HepG2 (cell line): Measurements from ENCODE around the gene AARS1. TPM values are rescaled to one million over a fixed set of nuclear protein-coding genes. Genes with fewer than 3 reads are reported as not detected.
A peak's percentile ranks its signal among the peaks of the same experiment; 100 is the strongest.

Experiments
- EED ChIP-seq: sonication (generic); formaldehyde crosslinking; IDR thresholded peaks from 2 replicates; pipeline ENCODE4 v1.5.0; 2020; ENCODE audit warnings: mild to moderate bottlenecking, missing genetic modification reagents
- GABPA ChIP-seq, 2 experiments: IDR thresholded peaks; 2 replicates each; pipeline ENCODE4 v1.6.1; 2011 to 2016; ENCODE audit warnings: low read depth in 2 of 2, low read length in 1 of 2, missing biosample characterization in 1 of 2, missing genetic modification characterization in 1 of 2
- HCFC1 ChIP-seq: fragments of 150-350 bp; IDR thresholded peaks from 2 replicates; pipeline ENCODE4 v1.6.1; 2014; ENCODE audit warnings: low read depth, low read length
- HMG20A ChIP-seq: IDR thresholded peaks from 2 replicates; pipeline ENCODE4 v1.6.1; 2016; ENCODE audit warnings: borderline replicate concordance
- JARID2 ChIP-seq: sonication (generic); formaldehyde crosslinking; IDR thresholded peaks from 2 replicates; pipeline ENCODE4 v1.8.1; 2023; ENCODE audit warnings: missing genetic modification reagents, inconsistent platforms; ENCODE audit not compliant: insufficient replicate concordance
- MAFG ChIP-seq: sonication (generic); formaldehyde crosslinking; IDR thresholded peaks from 2 replicates; pipeline ENCODE4 v1.5.1; 2020; ENCODE audit warnings: mild to moderate bottlenecking, missing genetic modification reagents
- MTA3 ChIP-seq: sonication (generic); formaldehyde crosslinking; IDR thresholded peaks from 2 replicates; pipeline ENCODE4 v1.4.0; 2020; ENCODE audit warnings: missing genetic modification reagents
- MTF2 ChIP-seq: sonication (generic); formaldehyde crosslinking; IDR thresholded peaks from 2 replicates; pipeline ENCODE4 v1.5.0; 2020; ENCODE audit warnings: missing genetic modification reagents, borderline replicate concordance
- NBN ChIP-seq: fragments of 450-650 bp; conservative IDR thresholded peaks from 2 replicates; pipeline ENCODE4 v1.6.1; 2017
- REXO4 ChIP-seq: sonication (generic); formaldehyde crosslinking; IDR thresholded peaks from 2 replicates; pipeline ENCODE4 v1.8.0; 2022; ENCODE audit warnings: missing genetic modification reagents, mild to moderate bottlenecking, borderline replicate concordance
- RFXANK ChIP-seq: IDR thresholded peaks from 2 replicates; pipeline ENCODE4 v1.6.1; 2016
- SAFB2 ChIP-seq: sonication (generic); formaldehyde crosslinking; IDR thresholded peaks from 2 replicates; pipeline ENCODE4 v1.5.1; 2020; ENCODE audit warnings: missing genetic modification reagents, low read depth, mild to moderate bottlenecking, borderline replicate concordance
- SMARCC2 ChIP-seq: fragments of 450-650 bp; IDR thresholded peaks from 2 replicates; pipeline ENCODE4 v1.6.1; 2017; ENCODE audit warnings: antibody characterized with exemption, mild to moderate bottlenecking
- SP4 ChIP-seq: sonication (generic); formaldehyde crosslinking; IDR thresholded peaks from 2 replicates; pipeline ENCODE4 v1.8.1; 2023; ENCODE audit warnings: mild to moderate bottlenecking, missing genetic modification reagents
- SRSF4 ChIP-seq: fragments of 200-400 bp; formaldehyde crosslinking; IDR thresholded peaks from one replicate; pipeline ENCODE4 v1.6.1; 2018; ENCODE audit warnings: mild to moderate bottlenecking, low read depth, low read length, moderate library complexity; ENCODE audit not compliant: poor library complexity, severe bottlenecking
- STAG1 ChIP-seq: sonication (generic); formaldehyde crosslinking; IDR thresholded peaks from 2 replicates; pipeline ENCODE4 v1.4.0; 2020; ENCODE audit warnings: missing genetic modification reagents
- TAF1 ChIP-seq: sonication (generic); formaldehyde crosslinking; IDR thresholded peaks from 2 replicates; pipeline ENCODE4 v1.4.0; 2020; ENCODE audit warnings: missing genetic modification reagents
- THAP11 ChIP-seq: IDR thresholded peaks from 2 replicates; pipeline ENCODE4 v1.6.1; 2016; ENCODE audit warnings: missing biosample characterization, missing genetic modification reagents
- ZEB1 ChIP-seq: IDR thresholded peaks from 2 replicates; pipeline ENCODE4 v1.6.1; 2012; ENCODE audit warnings: mild to moderate bottlenecking, low read depth, inconsistent platforms; ENCODE audit not compliant: insufficient replicate concordance
- ZFP36L2 ChIP-seq: sonication (generic); formaldehyde crosslinking; IDR thresholded peaks from 2 replicates; pipeline ENCODE4 v1.4.0; 2020; ENCODE audit warnings: missing genetic modification reagents
- ZNF660 ChIP-seq: sonication (generic); formaldehyde crosslinking; IDR thresholded peaks from 2 replicates; pipeline ENCODE4 v1.5.1; 2020; ENCODE audit warnings: mild to moderate bottlenecking, low read depth, missing genetic modification reagents, borderline replicate concordance
- ZSCAN21 ChIP-seq: sonication (generic); formaldehyde crosslinking; IDR thresholded peaks from 2 replicates; pipeline ENCODE4 v1.8.0; 2022; ENCODE audit warnings: mild to moderate bottlenecking, missing genetic modification reagents, moderate library complexity, borderline replicate concordance
- polyA plus RNA-seq, 8 experiments: library from polyadenylated mRNA; depleted of rRNA in 3 of 8; stranded (reverse) in 7 of 8; unstranded in 1 of 8; fragments of >200 nt; fragmentation: Illumina TruSeq in 4 of 8; extraction: Trizol in 4 of 8; gene quantifications; 2 replicates each; pipeline versions ENCODE4 v1.2.1 to v1.2.3, GENCODE V29; 2011 to 2016; ENCODE audit warnings: low read depth in 4 of 8, missing spikeins in 1 of 8, mixed read lengths in 1 of 8; ENCODE audit not compliant: insufficient read depth in 1 of 8
- total RNA-seq, 5 experiments: library from RNA; depleted of rRNA; stranded (reverse); fragments of >200 nt; fragmentation: Illumina TruSeq; extraction: Trizol; gene quantifications; 2 replicates each; pipeline ENCODE4 v1.2.3, GENCODE V29; 2016; ENCODE audit warnings: low read depth in 1 of 5
- TF ChIP-seq, protein P1 (sequence below): IDR thresholded peaks from 2 replicates; pipeline ENCODE4 v1.6.1; 2016; ENCODE audit warnings: missing compliant biosample characterization, missing genetic modification reagents, borderline replicate concordance
- TF ChIP-seq, protein P2 (sequence below): sonication (generic); formaldehyde crosslinking; IDR thresholded peaks from 2 replicates; pipeline ENCODE4 v1.4.0; 2020; ENCODE audit warnings: missing genetic modification reagents, borderline replicate concordance
- TF ChIP-seq, protein P3 (sequence below): sonication (generic); formaldehyde crosslinking; IDR thresholded peaks from 2 replicates; pipeline ENCODE4 v1.5.0; 2020; ENCODE audit warnings: mild to moderate bottlenecking, missing genetic modification reagents

AARS1 gene
- total and polyA plus RNA-seq, 2 of the 13 experiments (the other 11 are each of a cell fraction or from before 2014, with no cell fraction given) = 107 to 132 TPM

DNA sequence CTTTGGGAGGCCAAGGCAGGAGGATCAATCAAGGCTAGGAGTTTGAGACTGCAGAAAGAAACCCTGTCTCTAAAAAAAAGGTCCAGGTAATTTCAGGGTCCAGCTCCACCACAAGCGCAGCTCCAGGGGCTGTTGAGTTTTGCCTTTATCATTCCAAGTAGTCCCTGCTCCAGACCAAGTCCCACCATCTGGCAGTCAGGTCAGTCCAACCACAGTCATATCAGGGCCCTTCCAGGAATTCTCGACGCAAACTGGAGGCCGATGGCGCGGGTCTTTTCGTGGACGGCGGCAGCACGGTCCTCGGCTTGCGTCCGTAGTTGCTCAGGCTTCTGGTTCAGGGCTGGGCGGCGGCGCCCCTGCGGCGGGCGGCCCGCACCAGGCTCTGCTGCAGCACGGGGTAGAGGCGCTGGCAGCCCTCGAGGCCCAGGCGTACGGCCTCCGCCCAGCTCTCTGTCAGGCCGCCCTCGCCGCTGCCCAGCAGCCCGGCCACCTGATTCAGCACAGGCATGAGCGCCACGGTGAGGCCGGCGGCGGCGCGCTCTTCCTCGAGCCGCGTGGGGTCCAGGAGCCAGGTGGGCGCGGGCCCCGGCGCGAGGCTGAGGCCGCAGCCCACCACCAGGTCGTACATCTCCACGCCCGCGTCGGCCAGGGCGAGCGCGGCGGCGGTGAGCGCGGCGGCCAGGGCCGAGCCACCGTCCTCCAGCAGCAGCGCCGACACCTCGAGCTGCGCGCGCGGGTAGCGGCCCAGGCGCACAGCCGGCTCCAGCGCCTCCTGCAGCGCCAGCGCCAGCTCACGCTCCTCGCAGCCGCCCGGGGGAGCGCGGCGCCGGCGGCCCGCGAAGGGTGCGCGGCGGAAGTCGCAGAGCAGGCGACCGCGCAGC lies 38.3 kb downstream of the AARS1 start (continued):
- TF ChIP-seq TAF1 = no peak
- no peak for TF ChIP-seq HMG20A (CRISPR knock-in tag)
- no peak for TF ChIP-seq MAFG
- peak; percentile 92 for TF ChIP-seq EED (CRISPR knock-in tag)
- no peak for TF ChIP-seq ZFP36L2 (CRISPR knock-in tag)
- TF ChIP-seq ZNF660 = no peak
- no peak; the same call in 1 of the 2 replicates for TF ChIP-seq ZSCAN21 (CRISPR knock-in tag)
- TF ChIP-seq SRSF4 = no peak
- TF ChIP-seq, protein P1, sequence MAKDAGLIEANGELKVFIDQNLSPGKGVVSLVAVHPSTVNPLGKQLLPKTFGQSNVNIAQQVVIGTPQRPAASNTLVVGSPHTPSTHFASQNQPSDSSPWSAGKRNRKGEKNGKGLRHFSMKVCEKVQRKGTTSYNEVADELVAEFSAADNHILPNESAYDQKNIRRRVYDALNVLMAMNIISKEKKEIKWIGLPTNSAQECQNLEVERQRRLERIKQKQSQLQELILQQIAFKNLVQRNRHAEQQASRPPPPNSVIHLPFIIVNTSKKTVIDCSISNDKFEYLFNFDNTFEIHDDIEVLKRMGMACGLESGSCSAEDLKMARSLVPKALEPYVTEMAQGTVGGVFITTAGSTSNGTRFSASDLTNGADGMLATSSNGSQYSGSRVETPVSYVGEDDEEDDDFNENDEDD (CRISPR knock-in tag) = peak; percentile 83; the same call in 1 of the 2 replicates
- 0 out of 2 replicates have a peak, but pooled peaks have one; percentile 5 for TF ChIP-seq RFXANK (CRISPR knock-in tag)
- no peak for TF ChIP-seq HCFC1
- TF ChIP-seq JARID2 (CRISPR knock-in tag) = no peak
- no peak for TF ChIP-seq REXO4 (CRISPR knock-in tag)
- TF ChIP-seq, protein P2, sequence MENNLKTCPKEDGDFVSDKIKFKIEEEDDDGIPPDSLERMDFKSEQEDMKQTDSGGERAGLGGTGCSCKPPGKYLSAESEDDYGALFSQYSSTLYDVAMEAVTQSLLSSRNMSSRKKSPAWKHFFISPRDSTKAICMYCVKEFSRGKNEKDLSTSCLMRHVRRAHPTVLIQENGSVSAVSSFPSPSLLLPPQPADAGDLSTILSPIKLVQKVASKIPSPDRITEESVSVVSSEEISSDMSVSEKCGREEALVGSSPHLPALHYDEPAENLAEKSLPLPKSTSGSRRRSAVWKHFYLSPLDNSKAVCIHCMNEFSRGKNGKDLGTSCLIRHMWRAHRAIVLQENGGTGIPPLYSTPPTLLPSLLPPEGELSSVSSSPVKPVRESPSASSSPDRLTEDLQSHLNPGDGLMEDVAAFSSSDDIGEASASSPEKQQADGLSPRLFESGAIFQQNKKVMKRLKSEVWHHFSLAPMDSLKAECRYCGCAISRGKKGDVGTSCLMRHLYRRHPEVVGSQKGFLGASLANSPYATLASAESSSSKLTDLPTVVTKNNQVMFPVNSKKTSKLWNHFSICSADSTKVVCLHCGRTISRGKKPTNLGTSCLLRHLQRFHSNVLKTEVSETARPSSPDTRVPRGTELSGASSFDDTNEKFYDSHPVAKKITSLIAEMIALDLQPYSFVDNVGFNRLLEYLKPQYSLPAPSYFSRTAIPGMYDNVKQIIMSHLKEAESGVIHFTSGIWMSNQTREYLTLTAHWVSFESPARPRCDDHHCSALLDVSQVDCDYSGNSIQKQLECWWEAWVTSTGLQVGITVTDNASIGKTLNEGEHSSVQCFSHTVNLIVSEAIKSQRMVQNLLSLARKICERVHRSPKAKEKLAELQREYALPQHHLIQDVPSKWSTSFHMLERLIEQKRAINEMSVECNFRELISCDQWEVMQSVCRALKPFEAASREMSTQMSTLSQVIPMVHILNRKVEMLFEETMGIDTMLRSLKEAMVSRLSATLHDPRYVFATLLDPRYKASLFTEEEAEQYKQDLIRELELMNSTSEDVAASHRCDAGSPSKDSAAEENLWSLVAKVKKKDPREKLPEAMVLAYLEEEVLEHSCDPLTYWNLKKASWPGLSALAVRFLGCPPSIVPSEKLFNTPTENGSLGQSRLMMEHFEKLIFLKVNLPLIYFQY (CRISPR knock-in tag) = no peak
- TF ChIP-seq SP4 (CRISPR knock-in tag) = no peak
- no peak for TF ChIP-seq MTF2
- TF ChIP-seq GABPA (IDR thresholded peaks at IDR 0.05; ENCODE audit: low read depth, low read length) = no peak
- TF ChIP-seq GABPA (CRISPR knock-in tag; IDR thresholded peaks at IDR 0.05; ENCODE audit: low read depth) = no peak
- TF ChIP-seq THAP11 (CRISPR knock-in tag) = no peak
- TF ChIP-seq NBN = no peak
- TF ChIP-seq ZEB1 = no peak
- TF ChIP-seq SMARCC2 = no peak
- TF ChIP-seq MTA3 (CRISPR knock-in tag) = no peak
- TF ChIP-seq STAG1 (CRISPR knock-in tag) = peak; percentile 82
- 0 out of 2 replicates have a peak, but pooled peaks have one; percentile 45 for TF ChIP-seq SAFB2 (CRISPR knock-in tag)
- TF ChIP-seq, protein P3, sequence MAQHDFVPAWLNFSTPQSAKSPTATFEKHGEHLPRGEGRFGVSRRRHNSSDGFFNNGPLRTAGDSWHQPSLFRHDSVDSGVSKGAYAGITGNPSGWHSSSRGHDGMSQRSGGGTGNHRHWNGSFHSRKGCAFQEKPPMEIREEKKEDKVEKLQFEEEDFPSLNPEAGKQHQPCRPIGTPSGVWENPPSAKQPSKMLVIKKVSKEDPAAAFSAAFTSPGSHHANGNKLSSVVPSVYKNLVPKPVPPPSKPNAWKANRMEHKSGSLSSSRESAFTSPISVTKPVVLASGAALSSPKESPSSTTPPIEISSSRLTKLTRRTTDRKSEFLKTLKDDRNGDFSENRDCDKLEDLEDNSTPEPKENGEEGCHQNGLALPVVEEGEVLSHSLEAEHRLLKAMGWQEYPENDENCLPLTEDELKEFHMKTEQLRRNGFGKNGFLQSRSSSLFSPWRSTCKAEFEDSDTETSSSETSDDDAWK (CRISPR knock-in tag) = no peak
